ENCODE results near the gene RNGTT.
"Not testable (repeated sequence)": the region's sequence is repeated elsewhere in the genome, so short reads cannot be mapped to it uniquely, and the experiment has no call there.

DNA sequence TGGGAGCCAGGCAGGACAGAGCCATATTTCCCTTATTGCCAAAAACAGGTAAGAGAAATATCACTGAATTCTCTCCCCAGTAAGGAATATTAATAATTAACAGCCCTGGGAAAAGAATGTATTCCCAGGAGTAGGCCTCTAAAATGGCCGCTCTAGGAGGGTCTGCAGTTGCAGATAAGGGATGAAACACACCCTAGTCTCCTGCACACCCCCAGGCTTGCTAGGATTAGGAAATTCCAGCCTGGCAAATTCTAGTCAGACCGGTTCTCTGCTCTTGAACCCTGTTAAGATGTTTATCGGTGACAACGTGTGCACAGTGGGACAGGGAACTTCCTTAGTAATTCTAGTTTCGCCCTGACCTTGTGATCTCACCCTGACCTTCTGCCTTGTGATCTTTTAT lies 31.4 kb downstream of the RNGTT start:
- TF ChIP-seq, protein P1, sequence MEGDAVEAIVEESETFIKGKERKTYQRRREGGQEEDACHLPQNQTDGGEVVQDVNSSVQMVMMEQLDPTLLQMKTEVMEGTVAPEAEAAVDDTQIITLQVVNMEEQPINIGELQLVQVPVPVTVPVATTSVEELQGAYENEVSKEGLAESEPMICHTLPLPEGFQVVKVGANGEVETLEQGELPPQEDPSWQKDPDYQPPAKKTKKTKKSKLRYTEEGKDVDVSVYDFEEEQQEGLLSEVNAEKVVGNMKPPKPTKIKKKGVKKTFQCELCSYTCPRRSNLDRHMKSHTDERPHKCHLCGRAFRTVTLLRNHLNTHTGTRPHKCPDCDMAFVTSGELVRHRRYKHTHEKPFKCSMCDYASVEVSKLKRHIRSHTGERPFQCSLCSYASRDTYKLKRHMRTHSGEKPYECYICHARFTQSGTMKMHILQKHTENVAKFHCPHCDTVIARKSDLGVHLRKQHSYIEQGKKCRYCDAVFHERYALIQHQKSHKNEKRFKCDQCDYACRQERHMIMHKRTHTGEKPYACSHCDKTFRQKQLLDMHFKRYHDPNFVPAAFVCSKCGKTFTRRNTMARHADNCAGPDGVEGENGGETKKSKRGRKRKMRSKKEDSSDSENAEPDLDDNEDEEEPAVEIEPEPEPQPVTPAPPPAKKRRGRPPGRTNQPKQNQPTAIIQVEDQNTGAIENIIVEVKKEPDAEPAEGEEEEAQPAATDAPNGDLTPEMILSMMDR (IDR thresholded peaks at IDR 0.05): not testable (repeated sequence)
- TF ChIP-seq EP300 (IDR thresholded peaks at IDR 0.05): not testable (repeated sequence)
